Immature natural killer cell (primary cell): ENCODE data around the gene MAJIN. TPM values are rescaled to one million over a fixed set of nuclear protein-coding genes. Genes with fewer than 3 reads are reported as not detected.

Experiments used
- polyA plus RNA-seq, 3 donors: library from polyadenylated mRNA; unstranded; fragments of 300-500 nt; fragmentation: Illumina TruSeq; gene quantifications; one replicate each; pipeline ENCODE4 v1.2.3, GENCODE V29; 2021

The MAJIN gene
- polyA plus RNA-seq, 3 donors from 2014 or later = not detected

Other genes with a start within 250 kb of the MAJIN start
- 1 to 10 TPM in 2 of 3 donors, under 1 TPM in 1; 0.44 to 3.6 (median 3.2) TPM for gene NRXN2, start 248.9 kb downstream of the MAJIN start, polyA plus RNA-seq
- 100 to 1,000 TPM; 142 to 165 (median 154) TPM for gene RASGRP2, start 228.0 kb downstream of the MAJIN start, polyA plus RNA-seq
- gene PYGM, start 212.1 kb downstream of the MAJIN start, polyA plus RNA-seq = 1 to 10 TPM in 1 of 3 donors, under 1 TPM in 1, not detected in 1; 0.63 to 1.1 TPM
- 100 to 1,000 TPM in 1 of 3 donors, 10 to 100 TPM in 2; 51.1 to 142 (median 56.3) TPM for gene SF1, start 193.6 kb downstream of the MAJIN start, polyA plus RNA-seq
- 10 to 100 TPM in 2 of 3 donors, 1 to 10 TPM in 1; 9.2 to 16.4 (median 15.9) TPM for gene MAP4K2, start 168.9 kb downstream of the MAJIN start, polyA plus RNA-seq
- gene MEN1, start 161.6 kb downstream of the MAJIN start, polyA plus RNA-seq = 10 to 100 TPM; 15.3 to 36.1 (median 27.1) TPM
- gene CDC42BPG, start 127.5 kb downstream of the MAJIN start, polyA plus RNA-seq = under 1 TPM in 2 of 3 donors, not detected in 1; 0.13 to 0.22 TPM
- gene EHD1, start 93.5 kb downstream of the MAJIN start, polyA plus RNA-seq = 100 to 1,000 TPM; 136 to 247 (median 160) TPM
- gene ATG2A, start 54.9 kb downstream of the MAJIN start, polyA plus RNA-seq = 10 to 100 TPM in 1 of 3 donors, 1 to 10 TPM in 2; 3.7 to 10.0 (median 6.7) TPM
- gene PPP2R5B, start 47.4 kb downstream of the MAJIN start, polyA plus RNA-seq = 10 to 100 TPM in 2 of 3 donors, 1 to 10 TPM in 1; 7.8 to 14.6 (median 14.0) TPM
- not detected for gene GPHA2, start 36.2 kb downstream of the MAJIN start, polyA plus RNA-seq
- not detected for gene BATF2, start 24.9 kb upstream of the MAJIN start, polyA plus RNA-seq
- gene ARL2, start 42.1 kb upstream of the MAJIN start, polyA plus RNA-seq = 100 to 1,000 TPM in 1 of 3 donors, 10 to 100 TPM in 2; 79.1 to 101 (median 80.1) TPM
- 10 to 100 TPM; 14.5 to 20.6 (median 19.9) TPM for gene SNX15, start 55.3 kb upstream of the MAJIN start, polyA plus RNA-seq
- gene SAC3D1, start 69.1 kb upstream of the MAJIN start, polyA plus RNA-seq = 10 to 100 TPM in 1 of 3 donors, 1 to 10 TPM in 2; 3.8 to 11.7 (median 9.2) TPM
- gene NAALADL1, start 86.4 kb upstream of the MAJIN start, polyA plus RNA-seq = 100 to 1,000 TPM in 1 of 3 donors, 10 to 100 TPM in 2; 64.4 to 103 (median 88.7) TPM
- 1 to 10 TPM; 1.8 to 2.9 (median 2.4) TPM for gene CDCA5, start 111.9 kb upstream of the MAJIN start, polyA plus RNA-seq
- gene ZFPL1, start 112.1 kb upstream of the MAJIN start, polyA plus RNA-seq = 10 to 100 TPM; 28.3 to 31.2 (median 29.8) TPM
- gene VPS51, start 124.1 kb upstream of the MAJIN start, polyA plus RNA-seq = 100 to 1,000 TPM in 1 of 3 donors, 10 to 100 TPM in 2; 70.3 to 102 (median 87.7) TPM
- gene TM7SF2, start 139.8 kb upstream of the MAJIN start, polyA plus RNA-seq = 10 to 100 TPM; 12.8 to 16.8 (median 15.4) TPM
- gene ZNHIT2, start 145.6 kb upstream of the MAJIN start, polyA plus RNA-seq = 10 to 100 TPM; 15.5 to 25.8 (median 23.9) TPM
- gene FAU, start 150.0 kb upstream of the MAJIN start, polyA plus RNA-seq = 1,000 to 10,000 TPM in 1 of 3 donors, 100 to 1,000 TPM in 2; 576 to 1,241 (median 681) TPM
- 100 to 1,000 TPM in 2 of 3 donors, 10 to 100 TPM in 1; 98.3 to 113 (median 105) TPM for gene MRPL49, start 150.2 kb upstream of the MAJIN start, polyA plus RNA-seq
- gene SYVN1, start 162.4 kb upstream of the MAJIN start, polyA plus RNA-seq = 10 to 100 TPM in 1 of 3 donors, 1 to 10 TPM in 2; 2.3 to 21.8 (median 7.7) TPM
- not detected for gene SPDYC, start 198.1 kb upstream of the MAJIN start, polyA plus RNA-seq
- 100 to 1,000 TPM; 124 to 155 (median 148) TPM for gene CAPN1, start 209.8 kb upstream of the MAJIN start, polyA plus RNA-seq